Measurements from ENCODE around the gene SLC6A8. TPM values are rescaled to one million over a fixed set of nuclear protein-coding genes. Genes with fewer than 3 reads are reported as not detected.
"Not testable (repeated sequence)": the region's sequence is repeated elsewhere in the genome, so short reads cannot be mapped to it uniquely, and the experiment has no call there.

The SLC6A8 gene
- total RNA-seq, 1 donor from 2014 or later = 11.4 TPM

DNA sequence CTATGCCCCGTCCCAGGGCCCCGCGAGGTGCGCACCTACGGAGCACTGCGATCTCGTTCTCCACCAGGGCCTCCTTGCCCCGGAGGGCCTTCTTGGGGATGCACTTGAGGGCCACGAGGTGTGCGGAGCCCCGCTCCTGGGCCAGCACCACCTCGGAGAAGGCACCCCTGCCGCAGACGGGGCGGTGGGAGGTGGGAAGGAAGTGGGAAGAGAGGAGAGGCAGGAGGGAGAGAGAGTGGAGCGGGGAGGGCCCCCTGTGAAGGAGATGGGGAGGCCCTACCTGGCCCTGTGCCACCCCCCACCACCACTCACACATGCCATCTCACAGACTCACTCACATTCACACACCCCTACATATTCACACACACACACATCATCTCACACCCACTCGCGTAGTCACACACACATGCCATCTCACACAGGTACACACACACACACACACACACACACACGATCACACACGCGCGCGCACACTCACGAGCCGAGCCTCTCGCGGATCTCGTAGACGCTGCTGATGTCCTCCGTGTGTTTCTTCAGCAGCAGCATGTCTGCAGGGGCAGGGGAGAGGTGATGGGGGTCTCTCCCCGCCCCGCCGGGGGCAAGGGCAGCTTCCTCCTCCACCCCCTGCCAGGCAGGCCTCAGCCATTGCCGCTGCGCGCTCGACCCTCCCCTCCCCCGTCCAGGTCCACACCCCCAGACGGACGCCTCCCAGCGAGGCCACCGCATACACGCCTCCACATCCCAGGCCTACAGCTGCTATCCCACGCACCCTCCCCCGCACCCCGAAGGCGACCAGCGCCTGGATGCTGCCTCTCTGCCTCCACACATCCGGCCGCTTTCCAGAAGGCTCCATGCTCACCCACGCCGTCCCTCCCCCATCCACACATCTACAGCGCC, 14.9 kb upstream of the SLC6A8 start:
- no peak for DNase-seq

DNA sequence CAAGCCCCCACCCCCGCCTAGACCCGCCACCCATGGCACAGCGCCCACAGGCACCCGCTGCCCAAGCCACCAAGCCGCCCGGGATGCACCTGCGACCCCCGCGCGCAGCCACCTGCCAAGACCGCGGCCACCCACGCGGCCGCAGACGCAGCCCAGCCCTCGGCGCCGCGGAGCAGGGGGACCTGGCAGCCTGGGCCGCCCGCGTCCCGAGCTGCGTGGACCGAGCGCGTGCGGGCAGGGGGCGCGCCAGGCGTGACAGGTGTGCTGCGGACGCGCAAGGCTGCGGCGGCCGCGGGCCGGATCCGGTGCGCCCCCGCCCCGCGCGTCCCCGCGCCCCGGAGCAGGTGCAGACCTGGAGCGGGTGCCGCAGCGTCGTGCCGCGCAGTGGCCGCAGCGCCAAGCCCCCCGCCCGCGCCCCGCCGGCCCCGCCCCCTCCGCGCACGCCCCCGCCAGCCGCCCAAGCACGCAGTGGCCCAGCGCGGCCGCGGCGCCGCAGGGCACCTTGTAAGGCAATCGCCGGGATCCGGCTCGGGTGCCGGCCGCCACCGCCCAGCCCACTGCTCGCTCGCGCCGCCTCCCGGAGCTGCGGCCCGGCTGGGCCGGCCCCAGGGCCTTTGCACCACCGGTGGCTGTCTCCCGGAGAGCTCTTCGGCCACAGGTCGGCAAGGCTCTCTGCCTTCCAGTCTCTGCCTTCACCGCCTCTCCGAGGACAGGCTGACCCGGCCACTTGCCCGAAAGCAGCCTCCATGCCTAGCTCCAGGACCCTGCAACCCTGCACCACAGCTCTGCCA, 14.1 kb upstream of the SLC6A8 start, which contains the start of gene PNCK:
TSS of gene PNCK (minus strand) at position 386 of the 791 bp plus-strand sequence. CDS start 737 bp downstream, outside the sequence.
- DNase-seq = no peak

DNA sequence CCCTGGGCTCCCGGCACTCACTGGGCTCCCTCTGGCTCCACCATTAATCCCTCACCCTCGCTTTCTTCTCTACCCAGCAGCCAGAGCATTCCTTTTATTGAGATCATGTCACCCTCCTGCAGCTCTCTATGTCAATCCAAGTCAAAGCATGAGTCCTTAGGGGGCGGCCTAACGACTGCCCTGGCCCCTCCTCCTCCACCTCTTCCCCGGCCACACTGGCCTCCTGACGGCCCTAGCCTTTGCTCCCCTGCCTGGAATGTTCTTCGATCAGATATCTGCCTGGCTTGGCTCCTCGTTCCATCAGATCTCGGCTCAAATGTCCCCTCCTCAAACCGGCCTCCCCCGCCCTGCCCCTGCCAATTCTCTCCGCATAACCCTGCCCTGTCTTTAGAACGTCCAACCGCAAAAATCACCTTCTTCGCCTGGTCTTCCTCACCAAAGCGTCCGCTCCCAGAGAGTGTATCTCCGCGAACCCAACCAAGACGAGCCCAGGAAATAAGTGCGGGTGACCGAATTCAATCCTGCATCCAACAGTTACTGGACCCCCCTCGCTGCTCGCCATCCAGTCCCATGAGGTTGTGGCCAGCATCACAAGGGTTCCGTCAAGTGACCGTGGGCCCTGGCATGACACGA, 13.4 kb upstream of the SLC6A8 start:
- DNase-seq = no peak

DNA sequence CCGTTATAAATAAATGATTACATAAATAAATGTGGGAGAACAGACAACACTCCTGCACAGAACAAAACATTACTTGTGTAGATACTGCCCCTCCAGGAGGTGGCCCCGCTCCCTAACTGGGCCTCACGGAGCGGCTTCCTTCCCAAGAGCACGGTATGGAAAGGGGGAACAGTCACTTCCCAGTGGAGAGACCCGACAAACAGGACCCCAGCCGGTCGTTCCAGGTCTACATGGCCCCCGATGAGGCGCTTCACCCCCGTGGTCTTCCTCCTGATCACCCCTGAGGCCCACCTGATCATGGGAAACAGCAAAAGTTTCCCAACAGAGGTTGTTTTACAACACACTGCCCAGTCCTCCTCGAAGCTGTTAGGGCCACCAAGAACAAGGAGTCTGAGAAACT, 6.6 kb upstream of the SLC6A8 start:
- no peak for DNase-seq

DNA sequence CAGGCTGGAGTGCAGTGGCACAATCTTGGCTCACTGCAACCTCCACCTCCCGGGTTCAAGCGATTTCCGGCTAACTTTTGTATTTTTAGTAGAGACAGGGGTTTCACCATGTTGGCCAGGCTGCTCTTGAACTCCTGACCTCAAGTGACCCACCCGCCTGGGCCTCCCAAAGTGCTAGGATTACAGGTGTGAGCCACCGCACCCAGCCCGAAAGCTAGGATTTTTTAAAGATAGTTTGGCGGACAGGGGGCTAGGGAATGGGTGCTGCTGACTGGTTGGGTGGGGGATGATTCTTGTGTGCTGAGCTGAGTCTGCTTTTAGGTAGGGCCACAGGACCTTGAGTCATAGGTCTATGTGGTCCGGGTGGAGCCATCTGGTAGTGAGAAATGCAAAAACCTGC, 4.2 kb upstream of the SLC6A8 start:
- not testable (repeated sequence) for DNase-seq

DNA sequence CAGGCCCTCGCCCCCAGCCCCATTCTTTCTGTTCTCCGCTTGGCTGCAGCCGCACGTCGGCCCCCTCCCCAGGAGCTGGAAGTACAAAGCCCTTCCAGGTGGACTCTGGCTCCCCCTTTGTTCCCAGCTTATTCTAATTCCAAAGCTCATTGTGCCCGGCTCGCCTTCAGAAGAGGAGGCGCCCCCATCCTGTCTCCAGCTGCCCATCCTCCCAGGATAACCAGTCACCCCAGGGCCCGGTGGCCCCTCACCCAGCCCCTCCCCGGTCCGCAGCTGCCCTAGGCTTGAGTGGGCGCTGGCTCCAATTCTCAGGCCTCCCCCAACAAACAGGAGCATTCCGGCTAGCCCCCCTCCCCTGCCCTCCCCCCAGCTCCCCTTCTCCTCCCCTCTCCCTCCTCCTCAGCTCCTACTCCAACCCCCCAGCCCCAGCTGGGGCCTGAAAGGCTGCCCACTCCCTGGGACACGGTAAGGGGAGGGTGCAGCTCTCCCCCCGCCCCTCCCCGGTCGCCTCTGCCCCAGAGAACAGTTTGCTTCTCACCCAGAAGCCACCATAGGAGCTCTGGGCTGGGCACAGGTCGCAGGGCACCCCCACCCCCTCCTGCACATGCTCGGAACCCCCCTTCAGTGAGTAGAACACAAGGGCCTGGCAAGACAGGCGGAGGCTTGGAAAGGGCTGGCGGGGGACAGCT, 3.1 kb upstream of the SLC6A8 start:
- DNase-seq = no peak

DNA sequence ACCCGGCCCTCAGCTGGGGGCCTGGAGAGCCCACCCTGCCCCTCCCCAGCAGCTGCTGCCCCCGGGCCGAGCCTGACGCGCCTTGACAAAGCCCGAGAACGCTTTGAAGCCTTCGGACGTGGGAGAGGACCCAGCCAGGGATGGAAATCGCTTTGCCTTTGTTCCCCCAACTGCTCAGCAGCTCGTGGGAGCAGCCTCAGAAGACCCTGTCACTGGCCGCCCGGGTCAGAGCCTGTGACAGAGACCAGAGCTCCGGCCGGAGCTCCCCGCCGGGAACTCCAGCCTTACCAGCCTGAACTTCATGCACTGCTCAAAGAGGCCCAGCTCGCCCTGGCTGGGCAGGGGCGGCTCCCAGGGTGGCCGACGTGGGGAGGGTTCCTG, 2.6 kb upstream of the SLC6A8 start:
- no peak for DNase-seq

DNA sequence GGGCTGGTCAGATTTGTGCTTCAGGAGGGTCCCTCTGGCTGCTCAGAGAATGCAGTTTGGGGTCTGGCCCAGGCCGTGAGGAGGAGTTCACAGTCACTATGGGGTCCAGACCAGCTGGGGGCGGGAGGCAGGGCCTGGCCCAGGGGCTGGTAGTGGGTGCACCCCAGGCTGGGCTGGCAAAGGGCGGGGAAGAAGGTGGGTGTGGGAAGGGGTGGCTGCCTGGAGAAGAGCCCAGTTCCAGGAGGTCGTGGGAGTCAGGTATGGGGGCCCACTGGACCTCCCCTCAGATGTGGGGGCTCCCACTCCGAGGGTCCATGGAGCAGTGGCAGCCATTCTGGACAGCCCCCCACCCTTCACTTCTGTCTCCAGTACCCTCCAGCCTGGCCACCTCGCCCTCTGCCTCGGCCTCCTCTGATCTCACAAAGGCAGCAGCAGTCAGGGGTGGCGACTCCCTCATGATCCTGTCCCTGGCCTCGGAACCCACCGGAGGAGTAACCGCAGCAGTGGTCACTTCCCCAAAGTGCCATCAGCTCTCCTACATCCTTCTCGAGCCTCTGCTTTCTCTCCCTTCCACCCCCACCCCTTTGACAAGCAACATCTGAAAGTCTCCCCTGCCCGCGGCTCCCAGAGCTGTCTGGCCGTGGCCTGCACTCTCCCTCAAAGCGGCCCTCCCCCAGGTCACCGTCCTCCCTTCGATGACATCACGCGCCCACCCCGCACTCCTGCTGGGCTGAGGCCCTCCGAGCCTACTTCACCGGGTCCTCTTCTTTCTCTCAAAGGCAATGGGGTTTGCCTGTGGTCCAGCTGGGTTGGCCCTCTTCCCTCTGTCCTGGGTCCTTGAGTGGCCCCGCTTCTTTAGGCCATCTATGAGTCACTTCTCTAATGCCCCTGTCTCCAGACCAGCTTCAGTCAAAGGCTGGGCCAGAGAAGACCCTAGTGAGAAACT, 1.7 kb upstream of the SLC6A8 start:
- DNase-seq = no peak

DNA sequence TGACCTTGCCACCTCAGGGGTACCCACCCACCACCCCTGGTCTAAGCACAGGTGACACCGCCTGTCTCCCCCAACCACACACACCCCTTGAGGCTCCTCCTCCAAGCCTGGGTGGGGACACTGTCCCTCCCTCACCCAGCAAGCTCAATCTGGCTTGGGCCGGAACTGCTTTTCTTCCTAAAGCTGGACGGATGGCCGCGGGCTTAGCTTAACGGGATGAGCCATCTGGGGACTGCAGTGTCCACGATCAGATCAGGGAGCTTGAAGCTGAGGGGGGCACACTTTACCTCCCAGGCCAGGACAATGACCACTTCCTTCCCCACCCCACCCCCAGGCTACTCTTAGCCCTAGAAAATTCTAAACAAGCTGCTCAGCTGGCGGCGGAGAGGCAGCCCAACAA, 1.0 kb upstream of the SLC6A8 start:
- no peak for DNase-seq

DNA sequence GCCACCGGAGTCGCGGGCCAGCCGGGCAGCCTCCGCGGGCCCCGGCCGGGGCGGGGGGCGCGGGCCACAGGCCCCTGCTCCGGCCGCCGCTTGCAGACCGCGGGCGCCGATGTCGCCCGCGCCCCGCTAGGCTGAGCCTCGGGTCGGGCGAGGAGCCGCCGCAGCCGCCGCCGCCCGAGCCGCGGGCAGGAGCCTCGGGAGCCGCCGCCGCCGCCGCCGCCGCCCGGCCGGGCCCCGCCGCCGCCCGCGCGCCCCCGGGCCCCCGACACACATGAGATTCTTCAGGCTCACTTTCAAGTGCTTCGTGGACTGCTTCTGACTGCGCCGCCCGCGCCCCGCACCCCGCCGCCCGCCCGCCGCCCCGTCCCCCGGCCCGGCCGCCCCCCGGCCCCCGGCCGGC, 345 bp downstream of the SLC6A8 start:
- no peak for DNase-seq

DNA sequence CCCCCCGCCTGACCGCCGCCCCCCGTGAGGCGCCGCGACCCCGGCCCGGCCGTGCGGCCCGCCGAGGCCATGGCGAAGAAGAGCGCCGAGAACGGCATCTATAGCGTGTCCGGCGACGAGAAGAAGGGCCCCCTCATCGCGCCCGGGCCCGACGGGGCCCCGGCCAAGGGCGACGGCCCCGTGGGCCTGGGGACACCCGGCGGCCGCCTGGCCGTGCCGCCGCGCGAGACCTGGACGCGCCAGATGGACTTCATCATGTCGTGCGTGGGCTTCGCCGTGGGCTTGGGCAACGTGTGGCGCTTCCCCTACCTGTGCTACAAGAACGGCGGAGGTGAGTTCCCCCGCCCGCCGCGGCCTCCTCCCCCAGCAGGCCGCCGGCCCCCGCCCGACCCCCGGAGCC, 780 bp downstream of the SLC6A8 start:
- no peak for DNase-seq

DNA sequence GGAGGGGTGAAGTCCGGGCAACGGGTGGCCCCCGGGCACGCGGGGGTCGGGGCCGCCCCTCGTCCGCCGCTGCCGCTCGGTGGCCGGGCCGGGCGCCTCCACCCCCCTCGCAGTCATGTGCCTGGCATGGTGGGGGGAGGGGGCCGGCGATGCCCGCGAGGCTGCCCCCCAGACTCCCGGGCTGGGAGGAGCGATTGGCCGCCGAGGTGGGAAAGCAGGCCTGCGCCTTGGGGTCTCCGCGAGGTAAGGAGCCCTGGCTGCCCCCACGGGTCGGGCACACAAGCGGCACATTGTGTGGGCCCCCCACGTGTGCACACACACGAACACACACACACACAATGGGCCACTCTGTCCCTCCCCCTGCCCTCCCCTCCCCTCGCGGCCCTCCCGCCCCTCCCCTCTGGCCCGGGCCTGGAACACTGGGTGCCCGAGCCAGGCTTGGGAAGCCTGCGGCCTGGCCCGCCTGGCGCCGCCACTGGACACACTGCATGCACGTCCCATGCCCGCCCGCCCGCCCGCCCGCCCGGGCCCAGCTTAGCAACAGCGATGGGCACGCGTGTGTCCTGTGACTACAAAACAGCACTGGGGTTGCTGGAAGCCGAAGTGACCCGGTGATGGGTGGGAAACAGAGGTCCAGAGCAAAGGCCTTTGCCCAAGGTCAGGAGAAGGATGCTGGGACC, 1.3 kb downstream of the SLC6A8 start:
- DNase-seq = peak; percentile 41

DNA sequence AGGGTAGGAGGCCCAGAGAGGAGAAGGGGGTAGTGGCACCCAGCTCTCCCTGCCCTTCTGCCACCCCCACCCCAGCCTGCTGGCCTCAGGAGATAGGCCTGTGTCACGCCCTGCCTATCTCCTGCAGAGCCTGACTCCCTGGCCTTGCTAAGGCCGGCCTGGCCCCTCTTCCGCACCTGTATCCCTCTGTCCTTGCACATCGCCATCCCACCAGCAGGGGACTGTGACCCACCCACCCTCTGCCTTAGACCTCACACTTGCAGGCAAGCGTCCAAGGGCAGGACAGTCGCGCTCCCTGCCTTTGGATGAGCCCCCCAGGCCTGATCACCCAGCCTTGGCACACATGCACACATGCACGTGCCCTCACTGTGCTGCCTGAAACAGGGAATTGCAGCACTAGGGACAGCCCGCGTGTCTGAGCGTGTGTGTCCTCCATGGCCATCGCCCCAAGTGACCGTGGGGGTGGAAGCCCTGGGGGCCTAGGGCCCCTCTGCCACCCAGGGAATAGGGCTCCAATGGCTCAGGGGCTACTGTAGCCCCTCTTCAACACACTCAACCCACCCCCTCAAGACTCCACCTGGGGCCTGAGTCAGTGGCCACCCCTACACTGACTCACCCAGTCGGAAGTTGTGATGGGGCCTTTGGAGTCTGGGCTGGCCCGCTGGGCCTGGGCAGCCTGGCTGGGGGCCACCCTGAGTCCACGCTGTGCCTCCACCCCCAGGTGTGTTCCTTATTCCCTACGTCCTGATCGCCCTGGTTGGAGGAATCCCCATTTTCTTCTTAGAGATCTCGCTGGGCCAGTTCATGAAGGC, 2.1 kb downstream of the SLC6A8 start:
- DNase-seq = no peak

DNA sequence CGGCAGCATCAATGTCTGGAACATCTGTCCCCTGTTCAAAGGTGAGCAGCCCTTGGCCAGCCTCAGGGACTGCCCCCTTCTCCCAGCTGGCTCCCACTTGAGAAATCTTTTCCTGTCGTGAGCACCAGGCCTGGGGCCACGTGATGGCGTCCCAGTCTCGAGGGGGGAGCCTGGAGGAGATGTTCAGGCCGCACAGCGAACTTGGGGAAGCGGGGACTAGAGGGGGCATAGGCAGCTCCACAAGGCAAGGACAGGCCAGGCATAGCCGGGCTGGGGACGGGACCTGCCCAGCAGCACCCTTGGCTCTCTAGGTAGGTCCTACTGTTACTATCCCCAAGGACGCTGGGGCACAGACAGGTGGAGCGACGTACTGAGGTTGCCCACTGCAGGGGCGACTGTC, 2.7 kb downstream of the SLC6A8 start:
- DNase-seq = no peak

DNA sequence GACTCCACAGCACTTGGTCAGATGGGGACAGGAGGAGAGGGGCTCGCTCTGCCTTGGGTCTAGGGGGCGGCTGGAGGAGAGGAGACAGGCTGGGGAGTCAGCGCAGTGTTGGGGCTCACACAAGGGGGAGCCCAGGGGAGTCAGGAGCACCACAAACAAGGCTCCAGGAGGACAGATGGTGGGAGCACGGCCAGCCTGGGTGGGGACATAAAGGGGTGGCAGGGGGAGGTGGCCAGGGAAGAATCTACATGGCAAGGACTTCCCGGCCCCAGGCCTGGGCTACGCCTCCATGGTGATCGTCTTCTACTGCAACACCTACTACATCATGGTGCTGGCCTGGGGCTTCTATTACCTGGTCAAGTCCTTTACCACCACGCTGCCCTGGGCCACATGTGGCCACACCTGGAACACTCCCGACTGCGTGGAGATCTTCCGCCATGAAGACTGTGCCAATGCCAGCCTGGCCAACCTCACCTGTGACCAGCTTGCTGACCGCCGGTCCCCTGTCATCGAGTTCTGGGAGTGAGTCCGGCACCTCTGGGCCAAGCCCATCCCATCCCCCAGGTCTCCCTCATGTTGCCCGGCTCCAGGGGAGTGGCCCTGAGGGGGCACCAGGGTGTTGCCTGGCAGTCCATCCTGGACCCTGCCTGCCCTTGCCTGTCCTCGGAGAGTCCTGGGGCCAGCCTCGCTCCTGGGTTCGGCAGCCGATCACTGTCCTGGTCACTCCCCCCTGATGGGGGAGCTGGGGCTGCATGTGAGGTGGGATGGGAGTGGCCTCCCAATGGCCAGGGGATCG, 3.5 kb downstream of the SLC6A8 start:
- not testable (repeated sequence) for DNase-seq

DNA sequence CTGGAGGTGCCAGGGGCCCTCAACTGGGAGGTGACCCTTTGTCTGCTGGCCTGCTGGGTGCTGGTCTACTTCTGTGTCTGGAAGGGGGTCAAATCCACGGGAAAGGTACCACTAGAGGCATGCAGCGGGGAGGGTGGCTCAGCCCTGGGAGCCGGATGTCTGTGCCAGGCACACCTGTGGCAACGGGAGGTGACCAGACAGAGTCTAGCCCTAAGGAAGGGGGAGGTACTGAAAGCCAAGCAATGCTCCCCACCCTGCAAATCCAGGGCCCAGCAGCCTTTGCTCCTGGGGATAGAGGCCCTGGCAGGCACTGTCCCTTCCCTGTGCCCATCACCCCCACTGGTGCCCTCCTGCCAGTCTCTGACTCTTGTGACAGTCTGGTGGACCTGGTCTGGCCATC, 4.3 kb downstream of the SLC6A8 start:
- no peak for DNase-seq

DNA sequence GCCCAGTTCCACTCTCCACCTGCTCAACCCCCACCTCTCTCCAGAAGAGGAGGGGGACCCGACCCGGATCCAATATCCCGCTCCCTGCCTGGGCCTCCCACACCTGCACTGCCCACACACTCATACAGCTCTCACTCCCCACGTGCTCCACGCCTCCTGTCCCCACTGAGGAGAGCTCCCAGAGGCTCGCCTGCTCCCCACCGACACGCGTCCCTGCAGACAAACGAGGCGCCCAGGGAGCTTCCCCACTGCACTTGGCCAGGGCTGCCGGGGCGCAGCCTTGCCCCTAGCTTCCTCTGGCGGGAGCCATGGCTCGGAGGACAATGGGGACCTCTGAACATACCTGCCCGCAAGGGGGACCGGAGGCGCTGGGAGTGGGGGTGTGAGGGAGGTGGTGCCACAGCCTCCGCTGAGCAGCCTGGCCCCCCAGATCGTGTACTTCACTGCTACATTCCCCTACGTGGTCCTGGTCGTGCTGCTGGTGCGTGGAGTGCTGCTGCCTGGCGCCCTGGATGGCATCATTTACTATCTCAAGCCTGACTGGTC, 5.0 kb downstream of the SLC6A8 start:
- no peak for DNase-seq
